ENCODE results near the gene EFNB2. TPM values are rescaled to one million over a fixed set of nuclear protein-coding genes. Genes with fewer than 3 reads are reported as not detected.

The EFNB2 gene
- total RNA-seq, 1 donor from 2014 or later = 9.6 TPM

- DNase-seq (ENCODE audit: missing footprints) (no peak), ATAC-seq (no peak)
- intact Hi-C loops (cut with DNase I) = loop anchor here (5.0 to 10.0 kb wide), 3 partner anchors 39 to 711 kb away; no protein-coding TSS in a partner anchor
Observed at GRCh38 chr13:106493533-106494220, 41.8 kb downstream of the EFNB2 start.

- intact Hi-C loops (cut with DNase I) = loop anchor here (5.0 to 10.0 kb wide), 3 partner anchors 39 to 712 kb away; no protein-coding TSS in a partner anchor
- no peak for ATAC-seq
- no peak for DNase-seq (ENCODE audit: missing footprints)
Observed at GRCh38 chr13:106492588-106493475, 42.6 kb downstream of the EFNB2 start.

GRCh38 chr13:106491928-106492587, 43.4 kb downstream of the EFNB2 start:
- ATAC-seq = no peak
- intact Hi-C loops (cut with DNase I) = loop anchor here (5.0 to 10.0 kb wide), 3 partner anchors 40 to 713 kb away; no protein-coding TSS in a partner anchor
- DNase-seq (ENCODE audit: missing footprints) = no peak

GRCh38 chr13:106491463-106491862, 44.0 kb downstream of the EFNB2 start:
- intact Hi-C loops (cut with DNase I) = loop anchor here (5.0 to 10.0 kb wide), 3 partner anchors 41 to 713 kb away; no protein-coding TSS in a partner anchor
- no peak for DNase-seq (ENCODE audit: missing footprints)
- no peak for ATAC-seq

- DNase-seq (ENCODE audit: missing footprints) (no peak), ATAC-seq (no peak)
- intact Hi-C loops (cut with DNase I) = loop anchor here (5.0 to 10.0 kb wide), 3 partner anchors 42 to 714 kb away; no protein-coding TSS in a partner anchor
Observed at GRCh38 chr13:106490569-106491321, 44.7 kb downstream of the EFNB2 start.

- DNase-seq (ENCODE audit: missing footprints) (no peak), ATAC-seq (no peak)
- intact Hi-C loops (cut with DNase I) = loop anchor here (5.0 to 10.0 kb wide), 3 partner anchors 42 to 715 kb away; no protein-coding TSS in a partner anchor
Observed at GRCh38 chr13:106489849-106490568, 45.5 kb downstream of the EFNB2 start.

- intact Hi-C loops (cut with DNase I) = no loop called here
- no peak for DNase-seq (ENCODE audit: missing footprints)
- no peak for ATAC-seq
Observed at GRCh38 chr13:106488686-106489085, 46.8 kb downstream of the EFNB2 start.

GRCh38 chr13:106488076-106488475, 47.4 kb downstream of the EFNB2 start:
- no peak for DNase-seq (ENCODE audit: missing footprints)
- ATAC-seq = no peak
- intact Hi-C loops (cut with DNase I) = no loop called here

GRCh38 chr13:106487129-106487528, 48.3 kb downstream of the EFNB2 start:
- intact Hi-C loops (cut with DNase I) = no loop called here
- no peak for ATAC-seq
- DNase-seq (ENCODE audit: missing footprints) = no peak

- intact Hi-C loops (cut with DNase I) = no loop called here
- ATAC-seq = no peak
- DNase-seq (ENCODE audit: missing footprints) = no peak
Observed at GRCh38 chr13:106486287-106486686, 49.2 kb downstream of the EFNB2 start.

- intact Hi-C loops (cut with DNase I) = no loop called here
- ATAC-seq (peak; percentile 27), DNase-seq (ENCODE audit: missing footprints) (no peak)
Observed at GRCh38 chr13:106484537-106485193, 50.8 kb downstream of the EFNB2 start.

GRCh38 chr13:106484084-106484483, 51.4 kb downstream of the EFNB2 start:
- ATAC-seq (no peak), DNase-seq (ENCODE audit: missing footprints) (no peak)
- intact Hi-C loops (cut with DNase I) = no loop called here

- intact Hi-C loops (cut with DNase I) = no loop called here
- ATAC-seq (no peak), DNase-seq (ENCODE audit: missing footprints) (no peak)
Observed at GRCh38 chr13:106481919-106482318, 53.5 kb downstream of the EFNB2 start.

- ATAC-seq (no peak), DNase-seq (ENCODE audit: missing footprints) (no peak)
- intact Hi-C loops (cut with DNase I) = no loop called here
Observed at GRCh38 chr13:106480351-106480910, 55.0 kb downstream of the EFNB2 start.

GRCh38 chr13:106479929-106480328, 55.5 kb downstream of the EFNB2 start:
- DNase-seq (ENCODE audit: missing footprints) (no peak), ATAC-seq (no peak)
- intact Hi-C loops (cut with DNase I) = no loop called here

GRCh38 chr13:106478116-106478515, 57.3 kb downstream of the EFNB2 start:
- DNase-seq (ENCODE audit: missing footprints) (no peak), ATAC-seq (no peak)
- intact Hi-C loops (cut with DNase I) = no loop called here

GRCh38 chr13:106477303-106477702, 58.2 kb downstream of the EFNB2 start:
- intact Hi-C loops (cut with DNase I) = no loop called here
- no peak for DNase-seq (ENCODE audit: missing footprints)
- ATAC-seq = no peak

Measured in Right ventricle myocardium inferior (tissue), 1 donor.